Activated CD8-positive, alpha-beta memory T cell treated with anti-CD3 and anti-CD28 coated beads, Interleukin-2, amount 50 U/mL, for 4 hours (primary cell): ENCODE results near the gene GJA4.

ENCODE experiments used
- DNase-seq: peaks from one replicate; pipeline ENCODE4 v3.0.0-alpha.2; 2020

Gene GJA4

GRCh38 chr1:34792868-34793727, at the start of gene GJA4:
GJA4 (plus strand) TSS chr1:34792999; CDS start chr1:34794214, 1,215 bp downstream.
- no peak for DNase-seq

GRCh38 chr1:34743775-34744174, 49.0 kb upstream of the GJA4 start:
- DNase-seq, result no peak

GRCh38 chr1:34744851-34745250, 47.9 kb upstream of the GJA4 start:
- DNase-seq, result no peak

- DNase-seq, result no peak
Observed at GRCh38 chr1:34745666-34746065, 47.1 kb upstream of the GJA4 start.

- no peak for DNase-seq
Observed at GRCh38 chr1:34746101-34746500, 46.7 kb upstream of the GJA4 start.

GRCh38 chr1:34746785-34747637, 45.8 kb upstream of the GJA4 start:
- no peak for DNase-seq

GRCh38 chr1:34747638-34747941, 45.2 kb upstream of the GJA4 start:
- no peak for DNase-seq

GRCh38 chr1:34749992-34750391, 42.8 kb upstream of the GJA4 start:
- DNase-seq, result no peak

GRCh38 chr1:34750610-34751009, 42.2 kb upstream of the GJA4 start:
- DNase-seq, result no peak

GRCh38 chr1:34753163-34753562, 39.6 kb upstream of the GJA4 start:
- DNase-seq, result no peak

GRCh38 chr1:34754964-34755637, 37.7 kb upstream of the GJA4 start, which contains the start of gene GJB5:
GJB5 (plus strand) TSS chr1:34755047; CDS start chr1:34757331, 2,284 bp downstream.
- DNase-seq, result no peak

- DNase-seq, result no peak
Observed at GRCh38 chr1:34755961-34756360, 36.8 kb upstream of the GJA4 start.

GRCh38 chr1:34757386-34757785, 35.4 kb upstream of the GJA4 start:
- DNase-seq, result no peak

- DNase-seq, result no peak
Observed at GRCh38 chr1:34758751-34759150, 34.0 kb upstream of the GJA4 start.

GRCh38 chr1:34759503-34760357, 33.1 kb upstream of the GJA4 start, which contains the start of gene GJB4:
GJB4 (plus strand) TSS chr1:34759740; CDS start chr1:34761255, 1,515 bp downstream.
- no peak for DNase-seq

- DNase-seq, result no peak
Observed at GRCh38 chr1:34761176-34761761, 31.5 kb upstream of the GJA4 start.

- DNase-seq, result no peak
Observed at GRCh38 chr1:34761776-34762307, 31.0 kb upstream of the GJA4 start.

- DNase-seq, result no peak
Observed at GRCh38 chr1:34762474-34763141, 30.2 kb upstream of the GJA4 start.

GRCh38 chr1:34763142-34763781, 29.5 kb upstream of the GJA4 start:
- DNase-seq, result no peak

- no peak for DNase-seq
Observed at GRCh38 chr1:34768856-34769255, 23.9 kb upstream of the GJA4 start.
